ENCODE results near the gene ADCY2. TPM values are rescaled to one million over a fixed set of nuclear protein-coding genes. Genes with fewer than 3 reads are reported as not detected.

ADCY2 gene
- total and polyA plus RNA-seq, 5 donors, result 0.20 to 1.5 (median 0.45) TPM

GRCh38 chr5:7852988-7853387 lies 457.1 kb downstream of the ADCY2 start:
- Histone ChIP-seq H3K27ac (ENCODE audit: low read length) (no peak overlapping the region), H3K4me3 (ENCODE audit: low read length) (no peak overlapping the region), H3K9me3 (ENCODE audit: control insufficient read depth, low read length) (peaks cover 4% of the 10 kb centered on the region), H3K4me1 (ENCODE audit: control insufficient read depth, insufficient read depth, low read length) (peaks cover 2% of the 10 kb centered on the region), H3K27me3 (ENCODE audit: control insufficient read depth, insufficient read depth) (no peaks in the 10 kb centered on the region)
- intact Hi-C loops (cut with DNase I), result no loop called here
- ATAC-seq (no peak), DNase-seq (no peak)
- 71% methylated on average over 2 of the region's 2 CpGs for WGBS

- Histone ChIP-seq H3K9me3 (ENCODE audit: control insufficient read depth, low read length) (peaks cover 4% of the 10 kb centered on the region), H3K27me3 (ENCODE audit: control insufficient read depth, insufficient read depth) (no peaks in the 10 kb centered on the region), H3K4me1 (ENCODE audit: control insufficient read depth, insufficient read depth, low read length) (peaks cover 2% of the 10 kb centered on the region), H3K4me3 (ENCODE audit: low read length) (no peak overlapping the region), H3K27ac (ENCODE audit: low read length) (no peak overlapping the region)
- intact Hi-C loops (cut with DNase I), result no loop called here
- no peak for DNase-seq
- WGBS, result 56% methylated on average over 3 of the region's 3 CpGs
- ATAC-seq, result no peak
These were observed 459.7 kb downstream of the ADCY2 start for GRCh38 chr5:7855611-7856010.

GRCh38 chr5:7856855-7857254 lies 460.9 kb downstream of the ADCY2 start:
- intact Hi-C loops (cut with DNase I), result no loop called here
- H3K4me1 ChIP-seq (ENCODE audit: control insufficient read depth, insufficient read depth, low read length), result peaks cover 2% of the 10 kb centered on the region
- peaks cover 4% of the 10 kb centered on the region for H3K9me3 ChIP-seq (ENCODE audit: control insufficient read depth, low read length)
- no peaks in the 10 kb centered on the region for H3K27me3 ChIP-seq (ENCODE audit: control insufficient read depth, insufficient read depth)
- H3K4me3 ChIP-seq (ENCODE audit: low read length), result no peak overlapping the region
- ATAC-seq (peak; percentile 71 to 73), DNase-seq (no peak)
- H3K27ac ChIP-seq (ENCODE audit: low read length), result no peak overlapping the region
- 91% methylated on average over 2 of the region's 2 CpGs for WGBS

DNA sequence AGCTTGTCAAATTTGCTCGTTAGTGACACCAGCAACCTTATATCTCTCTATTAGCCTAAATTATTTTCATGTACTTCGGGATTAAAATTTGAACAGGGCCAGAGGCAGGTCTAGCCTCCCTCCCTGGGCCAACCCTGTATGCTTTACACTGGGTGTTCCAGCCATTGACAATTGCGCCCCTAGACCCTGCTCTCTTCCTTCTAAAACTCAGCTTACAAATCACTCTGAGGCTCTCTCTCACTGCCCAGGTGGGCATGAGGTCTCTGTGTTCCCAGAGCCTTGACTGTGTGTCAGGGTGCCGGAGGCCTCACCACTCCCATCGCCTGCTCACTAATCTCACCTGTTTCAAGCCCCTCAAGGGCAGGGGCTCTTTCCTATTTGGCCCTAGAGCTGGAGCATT lies 461.4 kb downstream of the ADCY2 start:
- 82% methylated on average over 5 of the region's 5 CpGs for WGBS
- Histone ChIP-seq H3K9me3 (ENCODE audit: control insufficient read depth, low read length) (peaks cover 4% of the 10 kb centered on the region), H3K27me3 (ENCODE audit: control insufficient read depth, insufficient read depth) (no peaks in the 10 kb centered on the region), H3K4me1 (ENCODE audit: control insufficient read depth, insufficient read depth, low read length) (peaks cover under 1% of the 10 kb centered on the region), H3K4me3 (ENCODE audit: low read length) (no peak overlapping the region), H3K27ac (ENCODE audit: low read length) (no peak overlapping the region)
- DNase-seq (no peak), ATAC-seq (peak in 1 of 2 donors; percentile 28)
- intact Hi-C loops (cut with DNase I), result no loop called here

DNA sequence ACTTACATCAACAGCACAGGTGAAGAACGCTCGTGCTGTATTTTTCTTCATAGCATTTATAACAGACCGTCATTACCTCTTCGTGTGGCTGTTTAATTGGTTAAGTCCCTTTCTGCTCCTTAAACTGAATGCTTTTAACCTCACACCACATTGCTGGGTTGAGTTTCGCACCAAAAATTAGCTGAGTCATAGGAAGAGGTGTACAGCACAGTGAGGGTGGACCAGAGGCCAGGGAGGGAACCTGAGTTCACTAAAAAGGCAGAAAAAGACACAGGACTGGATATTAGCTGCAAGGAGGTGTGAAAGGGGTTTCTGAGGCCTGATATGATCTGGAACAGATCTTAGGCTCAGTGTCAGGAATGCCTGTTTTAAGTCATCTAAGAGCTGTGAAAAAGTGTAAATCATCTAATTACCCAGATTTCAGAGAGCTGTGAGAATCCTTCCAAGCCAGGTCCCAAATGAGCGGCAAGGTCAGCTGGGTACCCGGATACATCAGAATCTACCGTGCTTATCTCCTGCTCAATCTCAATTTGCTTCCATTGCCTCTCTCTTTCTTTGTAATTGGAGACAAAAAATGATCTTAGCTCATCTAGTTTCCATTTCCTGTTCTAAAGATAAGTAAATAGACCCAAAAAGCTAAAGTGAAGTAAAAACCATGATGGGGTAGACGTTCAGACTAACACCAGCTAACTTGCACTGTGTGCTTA lies 462.1 kb downstream of the ADCY2 start:
- Histone ChIP-seq H3K27me3 (ENCODE audit: control insufficient read depth, insufficient read depth) (no peaks in the 10 kb centered on the region), H3K9me3 (ENCODE audit: control insufficient read depth, low read length) (peaks cover 4% of the 10 kb centered on the region), H3K27ac (ENCODE audit: low read length) (no peak overlapping the region), H3K4me1 (ENCODE audit: control insufficient read depth, insufficient read depth, low read length) (no peaks in the 10 kb centered on the region), H3K4me3 (ENCODE audit: low read length) (no peak overlapping the region)
- intact Hi-C loops (cut with DNase I), result no loop called here
- DNase-seq (no peak), ATAC-seq (no peak)
- WGBS, result 69% methylated on average over 9 of the region's 9 CpGs

- no peaks in the 10 kb centered on the region for H3K4me1 ChIP-seq (ENCODE audit: control insufficient read depth, insufficient read depth, low read length)
- H3K27me3 ChIP-seq (ENCODE audit: control insufficient read depth, insufficient read depth), result no peaks in the 10 kb centered on the region
- no peak overlapping the region for H3K4me3 ChIP-seq (ENCODE audit: low read length)
- intact Hi-C loops (cut with DNase I), result no loop called here
- WGBS, result 90% methylated on average over 2 of the region's 2 CpGs
- no peak for DNase-seq
- no peak for ATAC-seq
- peaks cover 2% of the 10 kb centered on the region for H3K9me3 ChIP-seq (ENCODE audit: control insufficient read depth, low read length)
- no peak overlapping the region for H3K27ac ChIP-seq (ENCODE audit: low read length)
These were observed 470.3 kb downstream of the ADCY2 start for GRCh38 chr5:7866196-7866595.

DNA sequence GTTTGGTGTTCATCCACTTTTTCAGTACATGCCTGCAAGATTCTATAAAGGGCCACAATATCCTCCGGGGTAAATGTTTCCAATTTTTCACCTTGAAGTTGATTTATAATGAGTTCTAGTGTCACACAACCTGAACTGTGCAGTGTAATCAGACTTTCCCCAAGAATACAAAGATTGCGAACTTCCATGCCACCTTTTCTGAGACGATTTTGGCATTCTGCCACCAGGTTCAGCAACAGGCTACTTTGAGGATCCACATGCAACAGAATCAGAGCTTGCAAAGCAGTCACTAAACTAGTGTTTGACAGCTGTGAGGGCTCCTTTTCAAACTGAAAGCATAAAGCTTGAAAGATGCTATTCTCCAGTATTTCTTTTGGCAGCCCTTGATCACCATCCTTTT lies 471.3 kb downstream of the ADCY2 start:
- no peak overlapping the region for H3K4me3 ChIP-seq (ENCODE audit: low read length)
- no peak overlapping the region for H3K27ac ChIP-seq (ENCODE audit: low read length)
- DNase-seq, result no peak
- no peaks in the 10 kb centered on the region for H3K4me1 ChIP-seq (ENCODE audit: control insufficient read depth, insufficient read depth, low read length)
- no peaks in the 10 kb centered on the region for H3K27me3 ChIP-seq (ENCODE audit: control insufficient read depth, insufficient read depth)
- no peak for ATAC-seq
- intact Hi-C loops (cut with DNase I), result no loop called here
- WGBS, result 74% methylated on average over 3 of the region's 3 CpGs
- H3K9me3 ChIP-seq (ENCODE audit: control insufficient read depth, low read length), result peaks cover 2% of the 10 kb centered on the region

- Histone ChIP-seq H3K4me1 (ENCODE audit: control insufficient read depth, insufficient read depth, low read length) (no peaks in the 10 kb centered on the region), H3K4me3 (ENCODE audit: low read length) (peak overlapping the region; percentile 70), H3K27ac (ENCODE audit: low read length) (peak overlapping the region; percentile 19), H3K27me3 (ENCODE audit: control insufficient read depth, insufficient read depth) (no peaks in the 10 kb centered on the region), H3K9me3 (ENCODE audit: control insufficient read depth, low read length) (peaks cover 2% of the 10 kb centered on the region)
- 0% methylated on average over 8 of the region's 8 CpGs for WGBS
- DNase-seq (no peak), ATAC-seq (no peak)
- intact Hi-C loops (cut with DNase I), result no loop called here
These were observed 472.5 kb downstream of the ADCY2 start for GRCh38 chr5:7868427-7868772.

GRCh38 chr5:7868773-7869473 lies 473.0 kb downstream of the ADCY2 start, which contains the start of the genes FASTKD3 and MTRR:
Gene FASTKD3, minus strand, starts transcription at chr5:7869031. Its CDS starts 948 bp downstream, at chr5:7868083.
Gene MTRR, plus strand, starts transcription at chr5:7869148. Its CDS starts 1,647 bp downstream, at chr5:7870795.
- peaks cover 2% of the 10 kb centered on the region for H3K9me3 ChIP-seq (ENCODE audit: control insufficient read depth, low read length)
- WGBS, result under 1% methylated on average over 83 of the region's 83 CpGs
- H3K27me3 ChIP-seq (ENCODE audit: control insufficient read depth, insufficient read depth), result no peaks in the 10 kb centered on the region
- H3K27ac ChIP-seq (ENCODE audit: low read length), result peak within 1 kb of the TSS; percentile 19
- intact Hi-C loops (cut with DNase I), result no loop called here
- H3K4me1 ChIP-seq (ENCODE audit: control insufficient read depth, insufficient read depth, low read length), result no peaks in the 10 kb centered on the region
- ATAC-seq (peak; percentile 100), DNase-seq (peak; percentile 95 to 98 (median 97))
- H3K4me3 ChIP-seq (ENCODE audit: low read length), result peak within 1 kb of the TSS; percentile 70

DNA sequence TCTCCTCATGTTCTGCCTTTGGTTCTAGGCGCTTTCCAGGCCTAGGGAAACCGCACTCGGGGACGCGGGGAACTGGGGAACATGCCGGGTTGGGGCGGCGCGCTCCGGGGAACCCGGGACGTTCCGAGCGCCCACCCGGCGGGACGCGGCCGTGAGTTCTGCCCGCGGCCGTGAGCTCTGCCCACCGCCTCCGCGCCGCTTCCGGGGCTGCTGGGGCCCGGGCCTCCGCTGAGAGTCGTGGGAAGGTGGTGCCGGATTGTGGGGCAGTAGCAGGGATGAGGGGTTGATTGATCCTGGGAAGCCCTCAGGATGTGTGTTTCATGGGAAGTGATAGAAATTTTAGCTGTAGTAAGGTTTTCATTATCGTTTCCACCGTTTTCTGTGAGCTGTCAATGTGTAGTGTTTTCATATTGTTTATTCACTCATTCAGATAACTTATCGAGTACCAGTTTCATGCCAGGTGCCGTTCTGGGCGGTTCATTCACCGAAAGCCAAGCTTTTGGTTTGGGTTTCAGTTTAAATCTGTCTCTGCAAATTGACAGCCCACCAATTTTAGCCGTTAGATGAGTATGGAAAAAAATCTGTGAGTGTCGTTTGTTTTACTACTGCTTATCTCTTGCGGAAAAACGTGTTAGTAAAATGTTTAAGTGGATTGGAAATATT lies 473.7 kb downstream of the ADCY2 start:
- ATAC-seq (peak; percentile 60 to 67), DNase-seq (no peak)
- H3K4me1 ChIP-seq (ENCODE audit: control insufficient read depth, insufficient read depth, low read length), result no peaks in the 10 kb centered on the region
- peaks cover 2% of the 10 kb centered on the region for H3K9me3 ChIP-seq (ENCODE audit: control insufficient read depth, low read length)
- peak overlapping the region; percentile 70 for H3K4me3 ChIP-seq (ENCODE audit: low read length)
- H3K27me3 ChIP-seq (ENCODE audit: control insufficient read depth, insufficient read depth), result no peaks in the 10 kb centered on the region
- intact Hi-C loops (cut with DNase I), result no loop called here
- no peak overlapping the region for H3K27ac ChIP-seq (ENCODE audit: low read length)
- WGBS, result under 1% methylated on average over 41 of the region's 41 CpGs

GRCh38 chr5:7871653-7872052 lies 475.7 kb downstream of the ADCY2 start:
- intact Hi-C loops (cut with DNase I), result no loop called here

More at GRCh38 chr5:7871653-7872052, 475.7 kb downstream of the ADCY2 start:
- Histone ChIP-seq H3K27ac (ENCODE audit: low read length) (no peak overlapping the region), H3K4me3 (ENCODE audit: low read length) (no peak overlapping the region), H3K4me1 (ENCODE audit: control insufficient read depth, insufficient read depth, low read length) (no peaks in the 10 kb centered on the region), H3K9me3 (ENCODE audit: control insufficient read depth, low read length) (peaks cover 4% of the 10 kb centered on the region), H3K27me3 (ENCODE audit: control insufficient read depth, insufficient read depth) (no peaks in the 10 kb centered on the region)
- WGBS, result 77% methylated on average over 2 of the region's 2 CpGs
- ATAC-seq, result no peak
- no peak for DNase-seq

All from right cardiac atrium (tissue), 5 donors.